ENCODE results near the gene VTCN1.

- TF ChIP-seq, protein P1, sequence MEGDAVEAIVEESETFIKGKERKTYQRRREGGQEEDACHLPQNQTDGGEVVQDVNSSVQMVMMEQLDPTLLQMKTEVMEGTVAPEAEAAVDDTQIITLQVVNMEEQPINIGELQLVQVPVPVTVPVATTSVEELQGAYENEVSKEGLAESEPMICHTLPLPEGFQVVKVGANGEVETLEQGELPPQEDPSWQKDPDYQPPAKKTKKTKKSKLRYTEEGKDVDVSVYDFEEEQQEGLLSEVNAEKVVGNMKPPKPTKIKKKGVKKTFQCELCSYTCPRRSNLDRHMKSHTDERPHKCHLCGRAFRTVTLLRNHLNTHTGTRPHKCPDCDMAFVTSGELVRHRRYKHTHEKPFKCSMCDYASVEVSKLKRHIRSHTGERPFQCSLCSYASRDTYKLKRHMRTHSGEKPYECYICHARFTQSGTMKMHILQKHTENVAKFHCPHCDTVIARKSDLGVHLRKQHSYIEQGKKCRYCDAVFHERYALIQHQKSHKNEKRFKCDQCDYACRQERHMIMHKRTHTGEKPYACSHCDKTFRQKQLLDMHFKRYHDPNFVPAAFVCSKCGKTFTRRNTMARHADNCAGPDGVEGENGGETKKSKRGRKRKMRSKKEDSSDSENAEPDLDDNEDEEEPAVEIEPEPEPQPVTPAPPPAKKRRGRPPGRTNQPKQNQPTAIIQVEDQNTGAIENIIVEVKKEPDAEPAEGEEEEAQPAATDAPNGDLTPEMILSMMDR (IDR thresholded peaks at IDR 0.05; ENCODE audit: low read depth, low read length, poor library complexity, severe bottlenecking): no peak
- TF ChIP-seq EZH2phosphoT487 (IDR thresholded peaks at IDR 0.05; ENCODE audit: borderline replicate concordance, low read length): no peak
These were observed 18.5 kb upstream of the VTCN1 start for GRCh38 chr1:117229217-117229616.

All from DOHH2 (cell line).